ENCODE results near the gene ADGRD2. TPM values are rescaled to one million over a fixed set of nuclear protein-coding genes. Genes with fewer than 3 reads are reported as not detected.

ADGRD2 gene
- total and polyA plus RNA-seq, 4 donors = not detected

DNA sequence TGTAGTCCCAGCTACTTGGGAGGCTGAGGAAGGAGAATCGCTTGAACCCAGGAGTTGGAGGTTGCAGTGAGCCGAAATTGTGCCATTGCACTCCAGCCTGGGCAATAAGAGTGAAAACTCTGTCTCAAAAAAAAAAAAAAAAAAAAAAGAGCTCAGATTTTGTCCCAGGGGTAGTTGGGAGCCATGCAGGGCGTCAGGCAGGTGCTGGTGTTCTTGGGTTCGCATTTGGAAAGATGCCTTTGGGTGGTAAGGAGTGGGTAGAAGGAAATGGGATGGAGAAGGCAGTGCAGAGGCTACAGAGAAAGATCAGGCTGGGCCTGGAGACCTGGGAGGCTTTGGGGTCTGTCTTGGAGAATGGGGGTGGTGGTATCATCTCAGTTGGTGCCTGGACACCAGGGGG lies 23.9 kb downstream of the ADGRD2 start:
- Histone ChIP-seq H3K9ac (ENCODE audit: insufficient read depth in 1 of 2, low read length in 2 of 2) (no peak overlapping the region), H3K36me3 (ENCODE audit: control insufficient read depth in 4 of 4, insufficient read depth in 4 of 4, low read length in 4 of 4) (no peaks in the 10 kb centered on the region), H3K4me1 (ENCODE audit: control insufficient read depth in 5 of 5, insufficient read depth in 5 of 5, low read length in 5 of 5) (no peaks in the 10 kb centered on the region), H3K27me3 (ENCODE audit: control insufficient read depth in 3 of 3, insufficient read depth in 3 of 3, low read length in 2 of 3) (peaks cover 4 to 12% (median 9%) of the 10 kb centered on the region in 3 donors), H3K4me3 (no peak overlapping the region), H3K9me3 (ENCODE audit: control insufficient read depth in 4 of 4, insufficient read depth in 3 of 4, low read length in 3 of 4) (peaks cover 0 to 1% (median 0%) of the 10 kb centered on the region in 4 donors), H3K27ac (ENCODE audit: low read depth in 1 of 2, low read length in 1 of 2) (no peak overlapping the region)
- no peak for TF ChIP-seq CTCF (IDR thresholded peaks at IDR 0.05; ENCODE audit: control extremely low read depth, extremely low read depth)
- ATAC-seq (ENCODE audit: insufficient read depth, low FRiP score) (no peak), DNase-seq (no peak)
- 75 to 89% methylated on average over 4 of the region's 4 CpGs for WGBS, 2 donors

- 72 to 81% methylated on average over 20 to 21 of the region's 21 CpGs for WGBS, 2 donors
- no peaks in the 10 kb centered on the region for H3K36me3 ChIP-seq (ENCODE audit: control insufficient read depth in 4 of 4, insufficient read depth in 4 of 4, low read length in 4 of 4)
- peaks cover 9 to 12% (median 9%) of the 10 kb centered on the region in 3 donors for H3K27me3 ChIP-seq (ENCODE audit: control insufficient read depth in 3 of 3, insufficient read depth in 3 of 3, low read length in 2 of 3)
- TF ChIP-seq CTCF (IDR thresholded peaks at IDR 0.05; ENCODE audit: control extremely low read depth, extremely low read depth) = no peak
- no peak overlapping the region for H3K9ac ChIP-seq (ENCODE audit: insufficient read depth in 1 of 2, low read length in 2 of 2)
- no peaks in the 10 kb centered on the region for H3K4me1 ChIP-seq (ENCODE audit: control insufficient read depth in 5 of 5, insufficient read depth in 5 of 5, low read length in 5 of 5)
- DNase-seq (no peak), ATAC-seq (ENCODE audit: insufficient read depth, low FRiP score) (no peak)
- H3K9me3 ChIP-seq (ENCODE audit: control insufficient read depth in 4 of 4, insufficient read depth in 3 of 4, low read length in 3 of 4) = peaks cover 0 to 1% (median 0%) of the 10 kb centered on the region in 4 donors
- no peak overlapping the region for H3K4me3 ChIP-seq
- H3K27ac ChIP-seq (ENCODE audit: low read depth in 1 of 2, low read length in 1 of 2) = no peak overlapping the region
These were observed 25.1 kb downstream of the ADGRD2 start for GRCh38 chr9:124475158-124475867.

GRCh38 chr9:124475868-124476690 lies 25.8 kb downstream of the ADGRD2 start:
- Histone ChIP-seq H3K4me1 (ENCODE audit: control insufficient read depth in 5 of 5, insufficient read depth in 5 of 5, low read length in 5 of 5) (no peaks in the 10 kb centered on the region), H3K4me3 (no peak overlapping the region), H3K9ac (ENCODE audit: insufficient read depth in 1 of 2, low read length in 2 of 2) (no peak overlapping the region), H3K27me3 (ENCODE audit: control insufficient read depth in 3 of 3, insufficient read depth in 3 of 3, low read length in 2 of 3) (peaks cover 9 to 12% (median 9%) of the 10 kb centered on the region in 3 donors), H3K36me3 (ENCODE audit: control insufficient read depth in 4 of 4, insufficient read depth in 4 of 4, low read length in 4 of 4) (no peaks in the 10 kb centered on the region), H3K27ac (ENCODE audit: low read depth in 1 of 2, low read length in 1 of 2) (no peak overlapping the region), H3K9me3 (ENCODE audit: control insufficient read depth in 4 of 4, insufficient read depth in 3 of 4, low read length in 3 of 4) (peaks cover 0 to 1% (median 0%) of the 10 kb centered on the region in 4 donors)
- no peak for TF ChIP-seq CTCF (IDR thresholded peaks at IDR 0.05; ENCODE audit: control extremely low read depth, extremely low read depth)
- ATAC-seq (ENCODE audit: insufficient read depth, low FRiP score) (no peak), DNase-seq (no peak)
- WGBS, 2 donors = 55 to 70% methylated on average over 14 of the region's 14 CpGs

Measured in lung (tissue), 12 donors.